K562 (cell line): ENCODE measurements around the gene MIEF1. TPM values are rescaled to one million over a fixed set of nuclear protein-coding genes. Genes with fewer than 3 reads are reported as not detected.

Source experiments
- BRF2 ChIP-seq: IDR thresholded peaks from 3 replicates; pipeline ENCODE4 v1.6.1; 2011; ENCODE audit warnings: borderline replicate concordance, mild to moderate bottlenecking; ENCODE audit not compliant: insufficient read length, insufficient read depth
- CREB3L1 ChIP-seq: fragments of 450-650 bp; IDR thresholded peaks from 2 replicates; pipeline ENCODE4 v1.6.1; 2014; ENCODE audit warnings: low read depth, mild to moderate bottlenecking, moderate library complexity, borderline replicate concordance
- HINFP ChIP-seq: fragments of 450-650 bp; conservative IDR thresholded peaks from 2 replicates; pipeline ENCODE4 v1.6.1; 2016; ENCODE audit warnings: missing genetic modification characterization, low read depth, mild to moderate bottlenecking, control low read depth, missing compliant biosample characterization
- JUN ChIP-seq, 2 experiments: sonication (generic) in 1 of 2; formaldehyde crosslinking in 1 of 2; IDR thresholded peaks; 2 replicates each; pipeline versions ENCODE4 v1.6.1 to v1.8.0; 2012 to 2022; ENCODE audit warnings: borderline replicate concordance in 2 of 2, mild to moderate bottlenecking in 2 of 2, improper control_type of control experiment in 1 of 2, low read depth in 1 of 2, low read length in 1 of 2, missing genetic modification reagents in 1 of 2
- PPARD ChIP-seq: fragments of 250-450 bp; sonication (Bioruptor Pico); IDR thresholded peaks from 2 replicates; pipeline ENCODE4 v1.8.0; 2022; ENCODE audit warnings: inconsistent platforms, mild to moderate bottlenecking, moderate library complexity
- PRMT5 ChIP-seq: sonication (generic); formaldehyde crosslinking; IDR thresholded peaks from 2 replicates; pipeline ENCODE4 v1.5.0; 2020; ENCODE audit warnings: missing genetic modification reagents
- ZNF444 ChIP-seq: fragments of 250-450 bp; sonication (Bioruptor Pico); IDR thresholded peaks from 2 replicates; pipeline ENCODE4 v1.4.0; 2020; ENCODE audit warnings: mild to moderate bottlenecking, moderate library complexity
- ZNF780A ChIP-seq: fragments of 250-450 bp; sonication (Bioruptor Pico); IDR thresholded peaks from 2 replicates; pipeline ENCODE4 v1.5.0; 2021; ENCODE audit warnings: mild to moderate bottlenecking
- polyA plus RNA-seq, 8 experiments: library from polyadenylated mRNA; depleted of rRNA in 4 of 8; stranded (reverse) in 5 of 8; unstranded in 3 of 8; fragments of >200 nt; fragmentation: Nextera tagmentation in 2 of 8; fragmentation: Illumina TruSeq in 1 of 8; extraction: Ambion mirVana in 2 of 8; extraction: Trizol in 1 of 8; gene quantifications; 2 replicates each; pipeline versions ENCODE4 v1.2.1 to v1.2.3, GENCODE V29; 2011 to 2014; ENCODE audit warnings: inconsistent platforms in 1 of 8, missing spikeins in 1 of 8
- total RNA-seq, 7 experiments: library from RNA; depleted of rRNA in 6 of 7; stranded (reverse); fragments of >200 nt in 6 of 7; fragmentation: Illumina TruSeq in 2 of 7; extraction: Trizol in 2 of 7; gene quantifications; 2 replicates each; pipeline versions ENCODE4 v1.2.1 to v1.2.3, GENCODE V29; 2011 to 2021; ENCODE audit warnings: low replicate concordance in 1 of 7
- TF ChIP-seq, protein P1 (sequence below), 3 experiments: fragments of 200-800 bp in 1 of 3; sonication (Bioruptor generic) in 1 of 3; sonication (generic) in 1 of 3; formaldehyde crosslinking in 1 of 3; IDR thresholded peaks; 2 replicates each; pipeline versions ENCODE4 v1.6.1 to v1.8.0; 2016 to 2022; ENCODE audit warnings: mild to moderate bottlenecking in 2 of 3, missing compliant biosample characterization in 2 of 3, missing genetic modification characterization in 2 of 3, missing genetic modification reagents in 1 of 3
- TF ChIP-seq, protein P2 (sequence below): fragments of 450-650 bp; IDR thresholded peaks from 2 replicates; pipeline ENCODE4 v1.6.1; 2016; ENCODE audit warnings: antibody characterized with exemption
- TF ChIP-seq, protein P3 (sequence below): fragments of 450-650 bp; formaldehyde crosslinking; IDR thresholded peaks from 2 replicates; pipeline ENCODE4 v1.4.0; 2022; ENCODE audit warnings: mild to moderate bottlenecking, moderate library complexity
- TF ChIP-seq, protein P4 (sequence below): fragments of 250-450 bp; sonication (Bioruptor Pico); IDR thresholded peaks from 2 replicates; pipeline ENCODE4 v1.8.0; 2021; ENCODE audit warnings: moderate library complexity, mild to moderate bottlenecking, inconsistent platforms

Gene MIEF1
- total and polyA plus RNA-seq, 9 of the 15 experiments (the other 6 are each of a cell fraction or from before 2014, with no cell fraction given) = 10.9 to 51.8 (median 25.5) TPM

DNA sequence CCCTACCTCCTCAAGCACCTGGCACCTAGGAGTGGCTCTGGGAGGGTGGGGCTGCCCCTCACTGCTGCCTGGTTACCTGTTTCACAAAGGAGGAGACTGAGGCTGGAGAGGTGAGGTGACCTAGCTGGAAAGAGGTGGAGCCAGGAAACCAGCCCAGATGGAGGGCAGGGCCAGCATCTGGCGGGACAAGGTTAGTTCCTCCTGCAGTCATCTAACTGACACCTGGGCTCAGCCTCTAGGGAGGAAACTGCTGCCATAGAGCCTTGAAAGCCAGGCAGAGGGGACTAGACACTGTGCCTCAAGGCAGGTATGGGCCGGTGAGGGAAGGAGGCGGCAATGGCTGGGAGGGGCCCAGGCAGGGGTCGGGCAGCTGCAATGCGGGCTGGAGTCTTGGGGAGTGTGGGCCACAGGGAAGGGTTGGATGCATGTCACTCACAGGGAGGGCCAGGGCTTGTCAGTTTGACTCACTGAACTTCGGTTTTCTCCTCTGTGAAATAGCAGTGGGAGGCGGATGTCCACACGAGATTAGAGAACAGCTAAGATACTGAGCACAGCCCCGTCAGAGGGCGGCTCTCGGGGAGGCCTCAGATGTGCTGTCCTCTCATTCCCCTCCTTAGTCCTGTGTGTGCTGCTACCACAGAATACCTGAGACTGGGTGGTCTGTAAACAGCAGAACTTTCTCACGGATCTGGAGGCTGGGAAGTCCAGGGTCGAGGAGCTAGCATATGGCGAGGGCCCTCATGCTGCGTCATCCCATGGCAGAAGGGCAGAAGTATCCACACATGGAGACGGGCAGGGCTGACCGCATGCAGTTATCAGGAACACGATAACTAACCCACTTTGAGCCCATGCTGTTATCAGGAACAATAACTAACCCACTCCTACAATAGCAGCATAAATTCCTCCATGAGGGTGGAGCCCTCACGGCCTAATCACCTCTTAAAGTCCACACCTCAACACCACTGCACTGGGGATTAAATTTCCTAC is 29.2 kb upstream of the MIEF1 start (continued):
- TF ChIP-seq, protein P1, sequence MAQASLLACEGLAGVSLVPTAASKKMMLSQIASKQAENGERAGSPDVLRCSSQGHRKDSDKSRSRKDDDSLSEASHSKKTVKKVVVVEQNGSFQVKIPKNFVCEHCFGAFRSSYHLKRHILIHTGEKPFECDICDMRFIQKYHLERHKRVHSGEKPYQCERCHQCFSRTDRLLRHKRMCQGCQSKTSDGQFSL (CRISPR knock-in tag; IDR thresholded peaks at IDR 0.05) = no peak
- TF ChIP-seq, protein P1 (tag; IDR thresholded peaks at IDR 0.05) = no peak
- TF ChIP-seq, protein P2, sequence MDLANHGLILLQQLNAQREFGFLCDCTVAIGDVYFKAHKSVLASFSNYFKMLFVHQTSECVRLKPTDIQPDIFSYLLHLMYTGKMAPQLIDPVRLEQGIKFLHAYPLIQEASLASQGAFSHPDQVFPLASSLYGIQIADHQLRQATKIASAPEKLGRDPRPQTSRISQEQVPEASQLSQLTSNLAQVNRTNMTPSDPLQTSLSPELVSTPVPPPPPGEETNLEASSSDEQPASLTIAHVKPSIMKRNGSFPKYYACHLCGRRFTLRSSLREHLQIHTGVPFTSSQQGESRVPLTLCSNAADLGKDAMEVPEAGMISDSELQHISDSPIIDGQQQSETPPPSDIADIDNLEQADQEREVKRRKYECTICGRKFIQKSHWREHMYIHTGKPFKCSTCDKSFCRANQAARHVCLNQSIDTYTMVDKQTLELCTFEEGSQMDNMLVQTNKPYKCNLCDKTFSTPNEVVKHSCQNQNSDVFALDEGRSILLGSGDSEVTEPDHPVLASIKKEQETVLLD = 0 out of 2 replicates have a peak, but pooled peaks have one; percentile 40
- TF ChIP-seq HINFP (tag) (no peak), BRF2 (no peak), PRMT5 (no peak), ZNF444 (CRISPR knock-in tag) (no peak), PPARD (CRISPR knock-in tag) (no peak), JUN (IDR thresholded peaks at IDR 0.05; ENCODE audit: borderline replicate concordance, low read depth, low read length) (peak; percentile 11; the same call in 1 of the 2 replicates), JUN (CRISPR knock-in tag; IDR thresholded peaks at IDR 0.05; ENCODE audit: borderline replicate concordance) (no peak), ZNF780A (CRISPR knock-in tag) (no peak), CREB3L1 (peak; percentile 39; the same call in 1 of the 2 replicates)
- TF ChIP-seq, protein P3, sequence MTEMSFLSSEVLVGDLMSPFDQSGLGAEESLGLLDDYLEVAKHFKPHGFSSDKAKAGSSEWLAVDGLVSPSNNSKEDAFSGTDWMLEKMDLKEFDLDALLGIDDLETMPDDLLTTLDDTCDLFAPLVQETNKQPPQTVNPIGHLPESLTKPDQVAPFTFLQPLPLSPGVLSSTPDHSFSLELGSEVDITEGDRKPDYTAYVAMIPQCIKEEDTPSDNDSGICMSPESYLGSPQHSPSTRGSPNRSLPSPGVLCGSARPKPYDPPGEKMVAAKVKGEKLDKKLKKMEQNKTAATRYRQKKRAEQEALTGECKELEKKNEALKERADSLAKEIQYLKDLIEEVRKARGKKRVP (CRISPR knock-in tag) = no peak
- TF ChIP-seq, protein P4, sequence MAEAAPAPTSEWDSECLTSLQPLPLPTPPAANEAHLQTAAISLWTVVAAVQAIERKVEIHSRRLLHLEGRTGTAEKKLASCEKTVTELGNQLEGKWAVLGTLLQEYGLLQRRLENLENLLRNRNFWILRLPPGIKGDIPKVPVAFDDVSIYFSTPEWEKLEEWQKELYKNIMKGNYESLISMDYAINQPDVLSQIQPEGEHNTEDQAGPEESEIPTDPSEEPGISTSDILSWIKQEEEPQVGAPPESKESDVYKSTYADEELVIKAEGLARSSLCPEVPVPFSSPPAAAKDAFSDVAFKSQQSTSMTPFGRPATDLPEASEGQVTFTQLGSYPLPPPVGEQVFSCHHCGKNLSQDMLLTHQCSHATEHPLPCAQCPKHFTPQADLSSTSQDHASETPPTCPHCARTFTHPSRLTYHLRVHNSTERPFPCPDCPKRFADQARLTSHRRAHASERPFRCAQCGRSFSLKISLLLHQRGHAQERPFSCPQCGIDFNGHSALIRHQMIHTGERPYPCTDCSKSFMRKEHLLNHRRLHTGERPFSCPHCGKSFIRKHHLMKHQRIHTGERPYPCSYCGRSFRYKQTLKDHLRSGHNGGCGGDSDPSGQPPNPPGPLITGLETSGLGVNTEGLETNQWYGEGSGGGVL = no peak
